ENCODE measurements around the gene SUSD1. TPM values are rescaled to one million over a fixed set of nuclear protein-coding genes. Genes with fewer than 3 reads are reported as not detected.

The SUSD1 gene

Small RNA genes lying within 50 kb of the gene (small RNA-seq; reads per million reads assigned to genes)
- gene RF00019 (ENCODE audit: low read depth), result not detected
- not detected for gene RNU6-710P (ENCODE audit: low read depth)
- gene RNU6-855P (ENCODE audit: low read depth), result not detected
